T-helper 17 cell (primary cell): ENCODE measurements around the gene MEF2C. TPM values are rescaled to one million over a fixed set of nuclear protein-coding genes. Genes with fewer than 3 reads are reported as not detected.

Experiments
- ATAC-seq: fragments of 150-1000 bp; cut with Tn5 transposase; 2 replicates; pipeline ENCODE4 v1.10.0; 2021; ENCODE audit warnings: mild to moderate bottlenecking, moderate library complexity
- DNase-seq, 3 donors: peaks; one replicate each; pipeline versions ENCODE4 v3.0.0 to v3.0.0-alpha.2; 2020 to 2021
- H3K9me3 ChIP-seq: one replicate; pipeline ENCODE4 v1.7.0; 2013; ENCODE audit warnings: low read length, mild to moderate bottlenecking; ENCODE audit not compliant: control insufficient read depth, poor library complexity, severe bottlenecking
- H3K27ac Mint-ChIP-seq: one replicate; pipeline ENCODE4 v1.8.0; 2022; ENCODE audit warnings: mild to moderate bottlenecking, moderate library complexity, mixed read lengths
- H3K27me3 Mint-ChIP-seq: one replicate; pipeline ENCODE4 v1.8.0; 2022; ENCODE audit warnings: mixed read lengths
- H3K36me3 Mint-ChIP-seq: one replicate; pipeline ENCODE4 v1.8.0; 2022; ENCODE audit warnings: low read depth, mixed read lengths
- H3K4me1 Mint-ChIP-seq: one replicate; pipeline ENCODE4 v1.8.0; 2022; ENCODE audit warnings: mild to moderate bottlenecking, mixed read lengths
- H3K4me3 Mint-ChIP-seq: one replicate; pipeline ENCODE4 v1.8.0; 2022; ENCODE audit warnings: mild to moderate bottlenecking, moderate library complexity, mixed read lengths
- total RNA-seq, 4 donors: library from RNA in 2 of 4; stranded (reverse) in 2 of 4; gene quantifications; one replicate each; pipeline ENCODE4 v1.2.3 and lab custom pipeline; 2022 to 2026

The MEF2C gene
- total RNA-seq, 2 donors from 2014 or later, result 10.9 to 11.9 TPM

DNA sequence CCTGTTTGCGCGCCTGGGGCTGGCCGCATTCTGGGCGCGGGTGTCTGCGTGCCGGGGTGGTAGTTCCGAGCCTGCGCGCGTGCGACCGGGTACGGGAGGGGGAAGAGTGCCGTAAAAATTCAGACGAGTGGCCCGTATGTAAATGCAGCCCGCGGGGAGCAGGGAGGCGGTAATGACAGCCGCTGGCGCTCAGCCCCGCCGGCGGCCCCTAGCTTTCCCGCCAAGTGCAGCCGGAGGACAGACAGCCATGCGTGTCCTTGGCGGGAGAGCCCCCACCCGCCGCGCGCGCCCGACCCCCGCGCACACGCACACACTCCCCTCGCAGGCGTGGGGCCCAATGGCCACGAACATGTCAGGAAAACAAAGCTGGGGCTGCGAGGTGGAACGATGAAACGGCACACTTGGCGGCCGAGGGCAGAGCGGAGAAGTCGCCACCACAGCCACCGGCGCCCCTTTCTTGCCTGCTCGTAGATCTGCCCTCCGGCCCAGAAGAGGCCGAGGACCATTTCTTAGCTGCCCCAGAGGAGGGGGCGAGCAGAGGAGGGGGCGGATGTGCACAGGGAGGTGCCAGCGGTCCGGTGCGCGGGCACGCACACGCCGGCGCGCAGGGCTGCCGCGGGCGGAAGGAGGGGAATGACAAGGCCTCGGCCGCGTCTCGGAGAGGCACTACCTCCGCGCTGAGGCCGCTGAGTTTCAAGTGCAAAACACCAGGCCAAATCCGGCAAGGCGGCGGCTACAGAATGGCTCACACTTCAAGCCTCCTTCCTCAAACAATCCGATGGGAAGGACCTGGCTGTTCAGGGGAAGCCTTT, 208.4 kb downstream of the MEF2C start:
- peaks cover 3% of the 10 kb centered on the region for H3K9me3 ChIP-seq
- Mint-ChIP-seq H3K4me3 (peak overlapping the region; percentile 65), H3K4me1 (peaks cover 14% of the 10 kb centered on the region), H3K27me3 (peaks cover 83% of the 10 kb centered on the region), H3K36me3 (peaks cover 7% of the 10 kb centered on the region), H3K27ac (peak overlapping the region; percentile 87)
- peak; percentile 36 for ATAC-seq
- DNase-seq, result no peak

- H3K4me1 Mint-ChIP-seq, result peaks cover 14% of the 10 kb centered on the region
- H3K4me3 Mint-ChIP-seq, result peak overlapping the region; percentile 72
- peak overlapping the region; percentile 87 for H3K27ac Mint-ChIP-seq
- H3K27me3 Mint-ChIP-seq, result peaks cover 84% of the 10 kb centered on the region
- DNase-seq (no peak), ATAC-seq (no peak)
- H3K9me3 ChIP-seq, result no peaks in the 10 kb centered on the region
- H3K36me3 Mint-ChIP-seq, result peaks cover 6% of the 10 kb centered on the region
These were observed 209.5 kb downstream of the MEF2C start for GRCh38 chr5:88673253-88674105.

DNA sequence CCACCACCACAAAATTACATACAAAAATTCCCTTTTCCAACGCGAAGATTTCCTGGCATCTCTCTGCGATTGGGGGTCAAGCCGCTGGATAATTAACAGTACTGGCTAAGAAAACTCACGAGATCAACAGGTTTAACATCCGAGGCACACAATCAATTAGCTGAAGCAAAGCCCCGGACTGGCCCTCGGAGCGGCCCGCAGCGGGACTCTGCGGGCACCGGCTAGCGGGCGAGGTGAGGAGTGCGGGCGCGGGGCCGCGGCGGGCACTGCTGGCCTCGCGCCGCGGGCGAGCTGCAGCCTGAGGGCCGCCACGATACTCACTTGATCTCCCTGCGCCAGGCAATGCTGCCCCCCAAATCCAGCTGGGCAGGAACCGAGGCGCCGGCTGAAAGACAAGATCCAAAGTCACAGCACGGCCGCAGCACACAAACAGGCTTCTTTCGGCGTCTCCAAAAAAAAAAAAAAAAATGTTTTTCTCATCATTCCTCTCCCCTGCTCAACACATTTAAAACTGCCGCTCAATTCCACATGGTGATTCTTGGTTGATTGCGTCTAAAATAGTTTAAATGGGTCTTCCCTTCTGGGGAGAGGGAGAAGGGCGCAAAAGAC, 210.2 kb downstream of the MEF2C start:
- DNase-seq (no peak), ATAC-seq (no peak)
- Mint-ChIP-seq H3K4me1 (peaks cover 14% of the 10 kb centered on the region), H3K4me3 (peak overlapping the region; percentile 72), H3K27me3 (peaks cover 85% of the 10 kb centered on the region), H3K27ac (peak overlapping the region; percentile 87), H3K36me3 (peaks cover 6% of the 10 kb centered on the region)
- no peaks in the 10 kb centered on the region for H3K9me3 ChIP-seq

DNA sequence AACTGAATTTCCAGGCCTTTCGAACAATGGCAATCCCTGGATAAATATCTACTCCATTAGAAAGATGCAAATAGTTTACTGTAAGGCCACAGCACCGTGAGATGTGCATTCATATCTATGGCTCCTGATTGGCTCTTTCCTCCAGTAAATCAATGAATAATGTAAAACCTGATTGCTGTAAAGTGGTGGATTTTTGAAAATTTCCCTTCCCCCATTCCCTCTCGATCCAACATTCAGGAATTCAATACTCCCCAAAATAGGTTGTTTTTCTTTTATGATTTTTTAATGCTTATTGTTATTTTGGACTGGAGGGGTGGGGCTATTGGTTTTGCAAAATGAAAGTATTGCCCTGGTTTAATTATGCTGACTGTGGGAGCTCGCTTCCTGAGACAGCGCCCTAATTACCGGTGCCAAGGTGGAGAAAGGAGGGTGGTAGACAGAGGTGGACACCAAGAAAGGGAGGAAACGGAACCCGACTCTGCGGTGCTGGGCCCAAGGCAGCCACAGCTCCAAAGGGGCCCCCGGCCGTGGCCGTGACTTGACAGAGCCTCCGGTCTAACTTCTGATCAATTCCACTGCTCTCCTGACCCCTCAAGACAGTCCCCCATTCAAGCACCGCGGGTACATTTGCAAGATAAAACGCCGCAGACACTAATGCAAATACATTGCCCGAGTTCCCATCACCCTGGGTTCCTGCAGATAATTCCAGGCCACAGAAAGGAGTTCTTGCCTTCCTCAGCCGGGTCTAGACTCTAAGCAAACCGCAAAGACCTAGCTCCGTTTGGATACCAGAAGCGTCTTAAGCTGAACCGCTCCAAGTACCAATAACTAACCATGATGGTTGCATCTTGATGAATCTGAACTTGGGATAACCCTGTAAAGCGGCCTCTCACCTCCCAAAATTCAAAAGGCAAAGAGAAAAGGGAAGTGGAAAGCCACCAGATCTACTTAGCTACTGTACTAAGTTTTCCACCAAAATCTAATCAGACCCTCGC, 211.2 kb downstream of the MEF2C start:
- peaks cover 6% of the 10 kb centered on the region for H3K36me3 Mint-ChIP-seq
- ATAC-seq (no peak), DNase-seq (no peak)
- H3K27me3 Mint-ChIP-seq, result peaks cover 86% of the 10 kb centered on the region
- peaks cover 20% of the 10 kb centered on the region for H3K4me1 Mint-ChIP-seq
- no peak overlapping the region for H3K4me3 Mint-ChIP-seq
- H3K9me3 ChIP-seq, result no peaks in the 10 kb centered on the region
- H3K27ac Mint-ChIP-seq, result no peak overlapping the region

- H3K36me3 Mint-ChIP-seq, result peaks cover 6% of the 10 kb centered on the region
- no peak for ATAC-seq
- peaks cover 86% of the 10 kb centered on the region for H3K27me3 Mint-ChIP-seq
- H3K4me3 Mint-ChIP-seq, result no peak overlapping the region
- H3K4me1 Mint-ChIP-seq, result peaks cover 27% of the 10 kb centered on the region
- DNase-seq, result no peak
- no peaks in the 10 kb centered on the region for H3K9me3 ChIP-seq
- no peak overlapping the region for H3K27ac Mint-ChIP-seq
These were observed 211.9 kb downstream of the MEF2C start for GRCh38 chr5:88671106-88671504.

DNA sequence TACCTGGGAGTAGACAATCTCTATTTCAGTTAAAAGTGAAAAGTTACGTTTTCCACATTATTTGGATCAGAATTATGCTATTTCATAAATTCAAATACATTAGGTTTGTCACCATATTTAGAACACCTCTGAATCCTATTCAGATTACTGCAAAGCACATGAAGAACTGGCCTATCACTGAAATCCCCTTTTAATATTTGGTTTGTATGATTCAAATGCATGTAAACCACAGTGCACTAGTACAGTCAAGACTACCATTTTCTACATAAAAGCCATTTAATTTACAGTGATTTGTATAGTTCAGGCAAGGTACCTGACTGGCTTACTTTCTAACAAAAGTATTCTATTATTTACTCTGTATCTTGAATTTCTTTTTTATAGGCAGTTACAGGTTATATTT, 212.5 kb downstream of the MEF2C start:
- no peak overlapping the region for H3K4me3 Mint-ChIP-seq
- DNase-seq, result no peak
- ATAC-seq, result no peak
- H3K9me3 ChIP-seq, result peaks cover 1% of the 10 kb centered on the region
- H3K36me3 Mint-ChIP-seq, result peaks cover 3% of the 10 kb centered on the region
- peaks cover 26% of the 10 kb centered on the region for H3K4me1 Mint-ChIP-seq
- H3K27ac Mint-ChIP-seq, result no peak overlapping the region
- peaks cover 86% of the 10 kb centered on the region for H3K27me3 Mint-ChIP-seq

GRCh38 chr5:88669371-88670050, 213.5 kb downstream of the MEF2C start:
- H3K4me3 Mint-ChIP-seq, result no peak overlapping the region
- H3K27ac Mint-ChIP-seq, result no peak overlapping the region
- H3K36me3 Mint-ChIP-seq, result peaks cover 3% of the 10 kb centered on the region
- peaks cover 85% of the 10 kb centered on the region for H3K27me3 Mint-ChIP-seq
- peaks cover 21% of the 10 kb centered on the region for H3K4me1 Mint-ChIP-seq
- H3K9me3 ChIP-seq, result peaks cover 9% of the 10 kb centered on the region
- ATAC-seq (no peak), DNase-seq (no peak)

- Mint-ChIP-seq H3K27ac (no peak overlapping the region), H3K4me1 (peaks cover 16% of the 10 kb centered on the region), H3K4me3 (peak overlapping the region; percentile 87), H3K36me3 (no peaks in the 10 kb centered on the region), H3K27me3 (peaks cover 90% of the 10 kb centered on the region)
- no peak for ATAC-seq
- H3K9me3 ChIP-seq, result peaks cover 14% of the 10 kb centered on the region
- no peak for DNase-seq
These were observed 215.3 kb downstream of the MEF2C start for GRCh38 chr5:88667496-88668201.
